Stimulated activated naive B cell treated with anti-CD40 and anti-IgM and Interleukin-4, amounts not matched to agents 10 μg/mL and 1 μg/mL and 100 μg/mL, for 72 hours (primary cell): ENCODE measurements around the gene GDAP1L1.

Source experiments
- ATAC-seq, 2 donors: fragments of 150-1000 bp; cut with Tn5 transposase; replicated peaks; 2 replicates each; pipeline ENCODE4 v1.10.0; 2021; ENCODE audit warnings: moderate library complexity in 1 of 2
- DNase-seq: peaks from one replicate; pipeline ENCODE4 v3.0.0; 2021
- H3K27ac Mint-ChIP-seq: one replicate; pipeline ENCODE4 v1.8.0; 2022; ENCODE audit warnings: mild to moderate bottlenecking, mixed read lengths
- H3K27me3 Mint-ChIP-seq, 2 donors: one replicate each; pipeline ENCODE4 v1.8.0; 2022; ENCODE audit warnings: mixed read lengths in 2 of 2
- H3K36me3 Mint-ChIP-seq, 2 donors: one replicate each; pipeline ENCODE4 v1.8.0; 2022; ENCODE audit warnings: mixed read lengths in 2 of 2, mild to moderate bottlenecking in 1 of 2
- H3K4me1 Mint-ChIP-seq, 2 donors: one replicate each; pipeline ENCODE4 v1.8.0; 2022; ENCODE audit warnings: mixed read lengths in 2 of 2, mild to moderate bottlenecking in 1 of 2
- H3K4me3 Mint-ChIP-seq, 2 donors: one replicate each; pipeline ENCODE4 v1.8.0; 2022; ENCODE audit warnings: mild to moderate bottlenecking in 2 of 2, mixed read lengths in 2 of 2, moderate library complexity in 1 of 2
- H3K9me3 Mint-ChIP-seq, 2 donors: one replicate each; pipeline ENCODE4 v1.8.0; 2022; ENCODE audit warnings: mixed read lengths in 2 of 2, mild to moderate bottlenecking in 1 of 2

Gene GDAP1L1

GRCh38 chr20:44211177-44212039 lies 35.7 kb upstream of the GDAP1L1 start:
- DNase-seq: no peak
- Mint-ChIP-seq H3K27me3 (no peaks in the 10 kb centered on the region), H3K27ac (peak overlapping the region; percentile 97), H3K4me3 (peak overlapping the region; percentile 98), H3K36me3 (peaks cover 3 to 11% of the 10 kb centered on the region in 2 donors), H3K9me3 (no peaks in the 10 kb centered on the region), H3K4me1 (peaks cover 35 to 54% of the 10 kb centered on the region in 2 donors)
- no peak for ATAC-seq

DNA sequence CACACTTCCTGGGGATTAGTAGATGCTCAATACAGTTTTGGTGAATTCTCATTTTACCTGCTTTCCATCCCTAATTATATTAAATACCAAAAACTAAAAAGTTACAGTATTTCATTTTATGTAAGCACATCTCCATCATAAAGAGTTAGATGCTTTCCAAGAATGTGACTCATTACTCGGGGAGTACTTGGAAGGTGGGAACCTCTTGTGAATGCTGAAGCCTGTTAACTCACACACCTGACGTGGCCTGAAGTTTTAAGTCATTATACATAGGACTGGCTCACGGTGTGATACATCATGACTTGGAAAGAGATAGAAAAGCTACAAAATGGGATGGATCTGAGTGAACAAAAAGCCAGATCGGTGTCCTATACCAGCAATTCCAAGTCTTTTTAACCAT lies 34.3 kb upstream of the GDAP1L1 start:
- H3K27ac Mint-ChIP-seq: no peak overlapping the region
- H3K36me3 Mint-ChIP-seq: peaks cover 2 to 10% of the 10 kb centered on the region in 2 donors
- no peaks in the 10 kb centered on the region for H3K9me3 Mint-ChIP-seq
- H3K4me1 Mint-ChIP-seq: peaks cover 30 to 48% of the 10 kb centered on the region in 2 donors
- ATAC-seq (no peak), DNase-seq (no peak)
- no peaks in the 10 kb centered on the region for H3K27me3 Mint-ChIP-seq
- no peak overlapping the region for H3K4me3 Mint-ChIP-seq

DNA sequence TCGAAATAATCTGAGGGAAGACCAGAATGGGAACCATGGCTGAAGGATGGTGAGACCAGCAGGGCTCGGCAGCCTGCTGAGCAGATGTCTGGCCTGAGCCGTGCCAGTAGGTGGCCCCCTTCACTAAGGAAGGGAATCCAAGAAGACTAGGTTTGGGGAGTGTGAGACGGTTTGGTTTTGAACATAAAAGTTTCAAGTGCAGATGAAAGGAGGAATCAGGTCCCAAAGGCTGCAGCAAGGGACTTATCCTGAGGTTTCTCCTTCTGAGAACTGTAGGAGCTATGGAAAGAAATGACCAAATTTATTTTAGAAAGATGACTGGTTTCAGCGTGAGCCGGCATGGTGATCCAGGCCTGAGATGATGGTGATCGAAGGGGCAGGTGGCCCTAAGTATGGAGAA lies 32.0 kb upstream of the GDAP1L1 start:
- peak; percentile 58 for DNase-seq
- Mint-ChIP-seq H3K4me3 (no peak overlapping the region), H3K9me3 (no peaks in the 10 kb centered on the region), H3K4me1 (peaks cover 26 to 48% of the 10 kb centered on the region in 2 donors), H3K27ac (peak overlapping the region; percentile 33), H3K27me3 (no peaks in the 10 kb centered on the region), H3K36me3 (peaks cover 2 to 10% of the 10 kb centered on the region in 2 donors)
- ATAC-seq: peak; percentile 22 to 30

- H3K27ac Mint-ChIP-seq: no peak overlapping the region
Measured at GRCh38 chr20:44217342-44218092, 29.6 kb upstream of the GDAP1L1 start.

DNA sequence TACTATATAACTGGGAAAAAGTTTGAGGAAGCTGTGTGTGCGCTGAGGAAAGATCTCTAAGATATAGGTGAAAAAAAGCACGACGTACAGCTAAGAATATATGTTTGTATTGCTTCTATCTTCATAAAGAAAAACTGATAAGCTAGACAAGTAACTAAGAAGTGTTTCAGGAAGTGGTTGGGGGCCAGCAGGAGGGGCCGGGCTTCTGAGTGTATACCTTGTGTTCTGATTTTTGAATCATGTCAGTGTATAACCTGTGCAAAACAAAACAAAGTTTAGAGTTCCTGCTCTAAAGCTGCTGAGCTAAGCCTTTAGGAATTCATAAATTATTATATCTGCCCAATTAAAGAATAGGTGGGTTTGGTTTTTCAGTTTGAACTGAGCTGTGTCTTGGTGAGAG lies 28.7 kb upstream of the GDAP1L1 start:
- H3K4me3 Mint-ChIP-seq: no peak overlapping the region
- no peaks in the 10 kb centered on the region for H3K27me3 Mint-ChIP-seq
- DNase-seq (no peak), ATAC-seq (no peak)
- no peak overlapping the region for H3K27ac Mint-ChIP-seq
- H3K36me3 Mint-ChIP-seq: peaks cover 4 to 15% of the 10 kb centered on the region in 2 donors
- H3K9me3 Mint-ChIP-seq: no peaks in the 10 kb centered on the region
- peaks cover 21 to 35% of the 10 kb centered on the region in 2 donors for H3K4me1 Mint-ChIP-seq

More at GRCh38 chr20:44217342-44218092, 29.6 kb upstream of the GDAP1L1 start:
- H3K4me1 Mint-ChIP-seq: peaks cover 21 to 35% of the 10 kb centered on the region in 2 donors
- DNase-seq (no peak), ATAC-seq (peak; percentile 49 to 61)
- H3K36me3 Mint-ChIP-seq: peaks cover 4 to 15% of the 10 kb centered on the region in 2 donors
- H3K27me3 Mint-ChIP-seq: no peaks in the 10 kb centered on the region
- H3K4me3 Mint-ChIP-seq: peak overlapping the region; percentile 51 to 66
- no peaks in the 10 kb centered on the region for H3K9me3 Mint-ChIP-seq

DNA sequence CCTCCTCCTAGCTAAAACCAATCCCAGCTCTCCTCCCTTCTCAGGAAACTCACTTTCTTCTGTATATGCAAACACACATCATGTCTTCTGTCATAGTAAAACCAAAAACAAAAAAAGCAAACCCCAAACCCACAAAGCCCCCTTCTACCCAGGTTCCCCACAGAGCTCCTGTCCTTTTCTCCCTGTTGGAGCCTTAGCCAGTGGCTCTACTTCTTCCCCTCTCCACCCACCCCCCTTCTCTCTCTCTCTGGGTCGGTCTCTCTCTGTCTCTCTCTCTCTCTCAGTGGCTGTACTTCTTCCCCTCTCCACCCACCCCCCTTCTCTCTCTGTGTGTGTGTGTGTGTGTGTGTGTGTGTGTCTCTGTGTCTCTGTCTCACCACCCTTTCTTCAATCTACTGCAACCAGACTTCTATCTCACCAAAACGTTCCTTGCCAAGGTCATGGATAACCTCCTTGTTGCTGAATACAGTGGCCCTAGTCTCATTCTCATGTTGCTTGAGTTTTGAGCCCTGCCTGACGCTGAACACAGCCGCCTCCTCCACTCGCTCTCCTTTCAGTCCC lies 27.9 kb upstream of the GDAP1L1 start:
- Mint-ChIP-seq H3K4me1 (peaks cover 21 to 35% of the 10 kb centered on the region in 2 donors), H3K27ac (peak overlapping the region; percentile 3), H3K4me3 (no peak overlapping the region), H3K9me3 (no peaks in the 10 kb centered on the region), H3K36me3 (peaks cover 4 to 15% of the 10 kb centered on the region in 2 donors), H3K27me3 (no peaks in the 10 kb centered on the region)
- ATAC-seq: no peak
- DNase-seq: no peak

DNA sequence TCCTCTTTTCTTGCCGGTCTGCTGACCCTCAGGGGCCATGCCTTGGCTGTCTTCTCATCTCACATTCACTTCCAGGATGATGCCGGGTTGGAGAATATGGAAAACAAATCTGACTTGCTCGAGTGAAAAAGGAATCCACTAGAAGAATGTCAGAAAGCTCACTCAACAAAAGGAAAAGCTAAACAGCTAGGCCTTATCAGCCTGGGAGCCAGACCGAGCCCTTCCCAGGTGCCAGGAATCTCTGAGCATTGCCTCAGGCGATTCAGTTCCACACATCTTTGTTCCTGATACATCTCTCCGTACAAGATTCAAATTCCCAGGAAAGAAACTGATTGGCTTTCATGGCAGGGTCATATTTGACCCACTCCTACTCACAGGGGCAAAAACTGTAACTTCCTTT lies 27.3 kb upstream of the GDAP1L1 start:
- no peak for ATAC-seq
- Mint-ChIP-seq H3K9me3 (no peaks in the 10 kb centered on the region), H3K4me1 (peaks cover 21 to 34% of the 10 kb centered on the region in 2 donors), H3K27me3 (no peaks in the 10 kb centered on the region), H3K36me3 (peaks cover 4 to 15% of the 10 kb centered on the region in 2 donors), H3K27ac (no peak overlapping the region), H3K4me3 (no peak overlapping the region)
- DNase-seq: no peak

DNA sequence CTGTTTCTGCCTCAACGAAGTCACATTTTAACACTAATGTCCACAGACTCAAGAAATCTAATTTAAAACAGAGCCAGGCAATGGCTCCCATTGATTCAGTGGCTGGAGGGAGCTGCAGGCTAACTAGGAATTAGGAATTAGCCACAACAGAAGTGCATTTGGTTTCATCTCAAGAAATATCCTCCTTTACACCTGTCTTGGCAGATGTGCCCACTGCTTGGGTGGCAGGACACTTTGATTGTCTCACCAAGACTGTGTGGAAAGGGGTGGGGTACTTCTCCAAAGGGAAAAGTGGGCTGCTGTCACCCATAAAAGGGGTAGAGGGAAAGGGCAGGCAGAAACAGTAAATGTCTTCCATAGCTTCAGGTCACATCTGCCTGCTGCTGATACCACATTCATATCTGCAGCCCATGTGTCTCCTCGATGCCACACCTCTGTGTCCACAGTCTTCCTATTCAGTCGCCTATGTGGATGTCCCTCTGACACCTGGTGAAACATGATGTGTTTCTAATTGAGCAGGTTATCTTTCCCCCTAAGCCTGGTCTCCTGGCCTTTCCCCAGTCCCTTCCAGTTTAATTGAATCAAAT lies 25.6 kb upstream of the GDAP1L1 start:
- Mint-ChIP-seq H3K9me3 (no peaks in the 10 kb centered on the region), H3K4me3 (no peak overlapping the region), H3K27me3 (no peaks in the 10 kb centered on the region), H3K36me3 (peaks cover 4 to 5% of the 10 kb centered on the region in 2 donors), H3K27ac (no peak overlapping the region), H3K4me1 (peaks cover 13 to 28% of the 10 kb centered on the region in 2 donors)
- ATAC-seq (no peak), DNase-seq (no peak)

GRCh38 chr20:44222027-44222426 lies 25.1 kb upstream of the GDAP1L1 start:
- Mint-ChIP-seq H3K27me3 (no peaks in the 10 kb centered on the region), H3K36me3 (peaks cover 4 to 5% of the 10 kb centered on the region in 2 donors), H3K4me1 (peaks cover 13 to 28% of the 10 kb centered on the region in 2 donors), H3K9me3 (no peaks in the 10 kb centered on the region), H3K27ac (no peak overlapping the region), H3K4me3 (no peak overlapping the region)
- ATAC-seq: no peak
- DNase-seq: no peak

DNA sequence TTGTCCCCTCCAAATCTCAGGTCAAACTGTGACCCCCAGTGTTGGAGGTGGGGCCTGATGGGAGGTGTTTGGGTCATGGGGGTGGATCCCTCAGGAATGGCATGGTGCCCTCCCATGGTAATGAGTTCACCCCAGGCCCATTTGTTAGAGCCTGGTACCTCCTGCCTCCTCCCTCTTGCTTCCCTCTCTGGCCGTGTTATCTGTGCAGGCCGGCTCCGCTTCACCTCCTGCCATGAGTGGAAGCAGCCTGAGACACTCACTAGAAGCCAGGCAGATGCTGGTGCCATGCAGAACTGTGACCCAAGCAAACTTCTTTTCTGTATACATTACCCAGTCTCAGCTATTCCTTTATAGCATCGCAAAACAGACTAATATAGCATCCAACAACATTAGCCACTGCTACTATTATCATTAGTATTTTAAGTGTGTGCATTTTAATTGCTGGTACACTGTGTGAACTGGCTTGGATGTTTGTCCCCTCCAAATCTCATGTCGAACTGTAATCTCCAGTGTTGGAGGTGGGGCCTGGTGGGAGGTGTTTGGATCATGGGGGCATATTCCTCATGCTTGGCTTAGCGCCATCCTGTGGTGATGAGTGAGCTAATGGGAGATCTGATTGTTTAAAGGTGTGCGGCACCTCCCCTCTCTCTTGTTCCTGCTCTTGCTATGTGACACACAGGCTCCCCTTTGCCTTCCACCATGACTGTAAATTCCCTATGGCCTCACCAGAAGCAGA lies 24.3 kb upstream of the GDAP1L1 start:
- no peak overlapping the region for H3K27ac Mint-ChIP-seq
- DNase-seq: no peak
- H3K4me3 Mint-ChIP-seq: no peak overlapping the region
- no peaks in the 10 kb centered on the region for H3K9me3 Mint-ChIP-seq
- H3K27me3 Mint-ChIP-seq: no peaks in the 10 kb centered on the region
- no peak for ATAC-seq
- H3K4me1 Mint-ChIP-seq: peaks cover 9 to 20% of the 10 kb centered on the region in 2 donors
- H3K36me3 Mint-ChIP-seq: peaks cover 4 to 5% of the 10 kb centered on the region in 2 donors

GRCh38 chr20:44223721-44224120 lies 23.4 kb upstream of the GDAP1L1 start:
- Mint-ChIP-seq H3K4me3 (no peak overlapping the region), H3K36me3 (peaks cover 4 to 5% of the 10 kb centered on the region in 2 donors), H3K9me3 (no peaks in the 10 kb centered on the region), H3K27me3 (no peaks in the 10 kb centered on the region), H3K27ac (no peak overlapping the region), H3K4me1 (peaks cover 6 to 12% of the 10 kb centered on the region in 2 donors)
- DNase-seq: no peak
- no peak for ATAC-seq

DNA sequence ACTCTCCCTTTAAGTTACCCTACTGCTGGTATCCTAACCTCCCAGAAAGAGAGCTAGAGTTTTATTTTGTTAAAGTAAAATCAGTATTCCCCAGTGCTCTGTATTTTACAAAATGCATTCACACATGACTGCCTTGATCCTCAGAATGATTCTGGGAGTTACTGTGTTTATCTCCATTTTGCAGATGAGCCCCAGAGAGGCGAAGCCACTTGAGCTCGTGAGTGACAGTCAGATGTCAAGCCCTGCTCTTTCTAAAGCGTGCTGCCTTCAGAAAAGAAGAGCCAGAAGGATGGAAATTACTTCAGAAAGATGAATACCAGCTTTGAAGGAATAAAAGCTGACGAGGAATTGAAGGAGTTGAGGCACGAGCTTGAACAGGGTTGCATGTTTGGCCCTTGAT lies 22.5 kb upstream of the GDAP1L1 start:
- H3K27me3 Mint-ChIP-seq: no peaks in the 10 kb centered on the region
- peaks cover 1 to 3% of the 10 kb centered on the region in 2 donors for H3K4me1 Mint-ChIP-seq
- ATAC-seq: no peak
- no peaks in the 10 kb centered on the region for H3K9me3 Mint-ChIP-seq
- H3K36me3 Mint-ChIP-seq: peaks cover 4 to 5% of the 10 kb centered on the region in 2 donors
- no peak overlapping the region for H3K4me3 Mint-ChIP-seq
- no peak for DNase-seq
- H3K27ac Mint-ChIP-seq: no peak overlapping the region

- H3K4me3 Mint-ChIP-seq: no peak overlapping the region
- H3K36me3 Mint-ChIP-seq: no peaks in the 10 kb centered on the region
Measured at GRCh38 chr20:44228465-44229258, 18.4 kb upstream of the GDAP1L1 start.

More at GRCh38 chr20:44228465-44229258, 18.4 kb upstream of the GDAP1L1 start:
- H3K9me3 Mint-ChIP-seq: no peaks in the 10 kb centered on the region
- DNase-seq (no peak), ATAC-seq (no peak)
- no peaks in the 10 kb centered on the region for H3K27me3 Mint-ChIP-seq
- no peaks in the 10 kb centered on the region for H3K4me1 Mint-ChIP-seq
- peak overlapping the region; percentile 10 for H3K27ac Mint-ChIP-seq
